Suppressor macrophage treated with lipopolysaccharide for 4 hours (primary cell): ENCODE results near the gene FHIT.
A peak's percentile ranks its signal among the peaks of the same experiment; 100 is the strongest.

Experiments used
- DNase-seq: peaks from one replicate; pipeline ENCODE4 v3.0.0-alpha.2; 2020

FHIT gene

DNA sequence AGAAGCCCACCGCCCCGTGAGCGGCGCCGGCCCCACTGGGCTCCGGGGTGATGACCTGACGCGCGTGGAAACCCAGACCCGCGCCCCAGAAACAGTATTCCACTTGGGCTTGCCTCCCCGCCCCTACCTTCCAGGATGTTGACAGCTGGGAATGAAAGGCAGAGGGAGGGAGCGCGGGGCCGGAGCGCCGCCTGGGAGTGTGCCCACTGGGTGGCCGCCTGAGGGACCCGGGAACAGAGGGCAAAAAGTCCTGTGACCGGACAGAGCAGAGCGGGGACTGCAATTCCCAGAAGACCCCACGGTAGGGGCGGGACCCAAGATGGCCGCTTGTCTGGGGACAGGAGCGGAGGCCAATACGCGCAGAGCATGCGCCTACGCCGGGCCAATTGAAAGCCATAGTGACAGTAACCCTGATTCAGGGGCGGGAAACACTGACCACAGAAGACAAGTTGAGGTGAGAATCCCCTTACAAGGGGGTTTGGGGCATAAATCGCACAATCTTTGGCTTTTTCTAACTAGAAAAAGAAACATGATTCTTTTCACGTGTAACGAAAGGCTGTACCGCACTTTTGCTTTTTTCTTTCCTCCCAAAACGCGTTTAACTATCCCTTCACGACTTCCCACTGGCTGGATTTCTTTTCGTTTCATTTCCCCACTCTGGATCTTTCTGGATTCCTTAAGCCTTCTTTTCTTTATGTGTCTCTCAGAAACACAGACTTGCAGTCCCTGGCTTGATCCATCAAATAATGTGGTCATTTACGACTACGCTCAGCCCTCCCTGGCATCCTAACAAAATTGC lies at the start of gene FHIT:
Gene FHIT, minus strand, starts transcription at position 279 of the 799 bp plus-strand sequence.
- DNase-seq: peak; percentile 95

DNA sequence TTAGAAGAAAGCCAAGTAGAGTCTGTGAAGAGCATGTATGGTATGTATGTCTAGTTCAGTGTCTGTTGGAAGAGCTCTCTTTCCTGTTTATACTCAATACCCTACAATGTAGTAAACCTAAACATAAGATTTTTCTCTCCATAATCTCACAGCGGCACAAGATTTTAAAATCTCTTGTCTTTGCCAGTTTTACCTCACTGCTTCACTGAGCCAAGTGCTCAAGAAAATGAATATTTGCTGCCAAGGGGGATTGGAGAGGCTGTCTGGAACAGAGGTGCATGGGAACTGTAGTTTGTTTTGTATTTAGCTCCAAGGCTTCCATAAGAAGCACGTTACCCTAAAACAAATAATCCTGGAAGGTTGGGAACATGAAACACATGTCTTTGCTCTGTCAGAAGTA lies 49.5 kb upstream of the FHIT start:
- no peak for DNase-seq

- no peak for DNase-seq
Observed at GRCh38 chr3:61300006-61300380, 48.7 kb upstream of the FHIT start.

DNA sequence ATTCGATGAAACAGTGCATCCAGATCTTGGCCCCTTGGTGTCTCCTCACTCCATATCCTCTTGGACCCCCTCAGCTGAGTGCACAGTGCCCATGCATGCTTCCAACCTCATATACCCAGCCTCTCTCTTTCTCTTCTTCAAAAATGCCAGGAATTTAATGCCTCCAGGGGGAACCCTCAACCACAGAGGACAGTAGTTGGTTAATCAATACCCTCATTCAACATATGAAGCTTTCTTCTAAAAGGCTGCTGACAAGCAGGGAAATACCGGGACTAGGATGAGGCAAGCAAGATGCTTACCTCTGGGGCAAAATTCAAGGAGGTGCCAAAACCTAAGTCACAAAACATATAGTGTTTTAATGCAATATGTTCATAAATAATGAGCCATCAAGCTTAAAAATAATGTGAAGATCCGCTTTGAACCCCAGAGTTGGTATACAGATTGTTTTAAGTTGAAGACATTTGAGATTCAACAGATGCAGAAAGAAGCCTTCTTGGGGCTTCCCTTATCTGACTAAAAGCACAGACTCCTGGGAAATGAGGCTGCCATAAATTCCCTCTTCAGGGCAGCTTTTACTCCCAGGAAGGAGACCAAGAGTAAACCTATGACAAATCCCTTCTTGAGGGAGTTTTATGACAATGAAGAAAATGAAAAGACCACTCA lies 48.2 kb upstream of the FHIT start:
- DNase-seq: no peak

- no peak for DNase-seq
Observed at GRCh38 chr3:61297821-61298220, 46.6 kb upstream of the FHIT start.

DNA sequence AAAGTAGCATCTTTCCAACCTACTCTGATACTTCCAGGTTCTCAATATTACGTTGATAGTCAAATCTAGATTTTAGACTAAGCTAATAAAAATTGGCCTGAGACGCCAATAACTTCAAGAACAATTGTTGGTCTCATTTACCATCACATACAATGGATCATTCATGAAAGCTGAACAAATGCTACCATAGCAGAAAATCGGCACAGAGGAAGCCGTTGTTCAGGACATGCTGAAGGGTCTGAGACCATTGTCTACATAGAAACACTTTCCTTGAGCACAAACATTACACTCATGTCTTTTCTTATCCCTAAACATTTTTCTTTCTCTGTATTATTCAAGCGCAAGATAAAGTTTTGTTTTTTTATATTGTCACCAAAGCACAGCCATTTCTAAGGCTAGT lies 37.2 kb upstream of the FHIT start:
- no peak for DNase-seq

GRCh38 chr3:61283876-61284275 lies 32.6 kb upstream of the FHIT start:
- no peak for DNase-seq

DNA sequence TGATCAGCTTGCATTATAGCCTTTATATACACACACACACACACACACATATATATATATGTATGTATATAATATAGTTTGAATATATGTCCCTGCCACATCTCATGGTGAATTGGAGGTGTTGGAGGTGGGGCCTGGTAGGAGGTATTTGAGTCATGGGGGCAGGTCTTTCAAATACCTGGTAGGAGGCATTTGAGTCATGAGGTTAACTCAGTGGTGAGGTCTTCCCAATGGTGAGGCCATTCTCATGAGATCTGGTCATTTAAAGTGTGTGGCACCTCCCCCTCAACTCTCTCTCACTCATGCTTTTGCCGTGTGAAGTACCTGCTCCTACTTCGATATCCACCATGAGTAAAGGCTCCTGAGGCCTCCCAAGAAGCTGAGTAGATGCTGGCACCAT lies 27.5 kb upstream of the FHIT start:
- DNase-seq: no peak

DNA sequence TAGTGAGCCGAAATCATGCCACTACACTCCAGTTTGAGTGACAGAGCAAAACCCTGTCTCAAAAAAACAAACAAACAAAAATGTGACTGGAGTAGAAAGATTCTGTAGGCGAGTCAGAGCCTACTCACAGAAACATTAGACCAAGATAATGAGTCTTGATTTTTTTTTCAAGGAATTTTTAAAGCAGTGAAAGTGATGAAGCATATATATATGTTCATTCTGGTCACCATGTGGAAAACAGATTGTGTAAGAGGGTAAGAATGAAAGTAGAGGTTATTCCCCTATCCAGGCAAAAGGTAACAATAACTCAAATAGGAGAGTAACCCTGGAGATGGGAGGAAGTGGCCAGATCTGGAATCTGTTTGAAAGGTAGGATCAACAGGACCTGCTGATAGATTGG lies 26.2 kb upstream of the FHIT start:
- DNase-seq: no peak

DNA sequence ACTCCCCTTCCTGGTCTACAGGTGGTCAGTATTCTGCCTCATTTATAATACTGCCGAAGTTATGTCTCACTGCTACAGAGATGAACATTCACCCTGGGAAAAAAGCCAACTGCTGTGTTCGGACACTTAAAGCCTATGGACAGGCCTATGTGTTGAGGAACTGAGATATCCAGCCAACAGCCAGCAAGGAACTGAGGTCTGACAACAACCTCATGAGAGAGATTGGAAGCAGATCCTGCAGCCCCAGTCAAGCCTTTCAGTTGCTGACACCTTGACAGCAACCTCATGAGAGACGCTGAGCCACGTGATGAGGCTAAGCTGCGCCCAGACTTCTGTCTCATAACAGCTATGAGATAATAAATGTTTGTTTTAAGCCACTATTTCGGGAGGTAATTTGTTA lies 18.2 kb upstream of the FHIT start:
- DNase-seq: no peak

DNA sequence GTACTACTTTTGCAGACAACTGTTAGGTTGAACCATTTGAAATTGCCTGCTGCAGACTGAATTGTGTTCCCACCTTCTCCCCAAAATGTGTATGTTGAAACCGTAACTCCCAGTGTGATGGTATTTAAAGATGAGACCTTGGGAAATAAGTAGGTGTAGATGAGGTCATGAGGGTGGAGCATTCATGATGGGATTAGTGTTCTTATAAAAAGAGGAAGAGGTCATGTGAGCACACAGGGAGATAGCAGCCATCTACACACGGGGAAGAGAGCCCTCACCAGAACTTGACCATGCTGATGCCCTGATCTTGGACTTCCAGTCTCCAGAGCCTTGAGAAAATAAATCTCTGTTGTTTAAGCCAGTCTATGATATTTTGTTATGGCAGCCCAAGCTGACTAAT lies 17.4 kb upstream of the FHIT start:
- DNase-seq: peak; percentile 57

DNA sequence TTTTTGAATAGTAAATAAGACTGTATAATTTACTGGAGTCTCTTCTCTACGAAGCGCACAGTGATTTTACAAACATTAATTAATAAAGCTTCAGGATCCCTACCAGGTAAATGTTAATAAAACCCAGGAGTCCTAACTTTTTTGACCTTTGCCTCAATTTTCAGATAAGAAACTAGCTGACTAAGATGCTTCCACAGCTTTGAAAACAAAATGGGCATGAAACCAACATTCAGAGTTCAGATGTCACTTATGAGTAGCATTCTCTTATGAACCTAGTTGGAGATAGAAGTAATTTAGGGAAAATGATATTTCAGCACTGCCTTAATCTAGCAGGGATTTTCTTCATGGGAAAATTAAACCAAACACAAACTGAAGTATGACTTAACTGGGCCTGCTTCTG lies 13.0 kb upstream of the FHIT start:
- no peak for DNase-seq

GRCh38 chr3:61257148-61257547 lies 5.9 kb upstream of the FHIT start:
- no peak for DNase-seq

DNA sequence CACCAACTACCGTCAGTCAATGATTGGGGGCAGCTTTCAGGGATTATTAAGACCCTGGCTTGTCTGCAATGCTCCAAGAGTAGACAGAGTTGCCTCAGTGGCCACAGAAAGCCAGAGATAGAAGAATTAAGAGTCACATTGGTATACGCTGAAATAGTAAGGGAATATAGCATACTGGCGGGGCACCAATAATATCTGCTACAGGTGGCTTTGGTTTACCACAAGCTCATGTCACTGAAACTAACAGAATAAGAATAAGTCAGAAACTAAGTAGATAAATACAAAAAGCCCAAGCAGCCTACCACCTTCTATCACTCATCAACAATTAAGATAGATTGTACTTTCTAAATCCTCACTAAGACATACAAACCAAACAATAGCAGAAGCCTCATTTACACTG lies 2.5 kb upstream of the FHIT start:
- no peak for DNase-seq

DNA sequence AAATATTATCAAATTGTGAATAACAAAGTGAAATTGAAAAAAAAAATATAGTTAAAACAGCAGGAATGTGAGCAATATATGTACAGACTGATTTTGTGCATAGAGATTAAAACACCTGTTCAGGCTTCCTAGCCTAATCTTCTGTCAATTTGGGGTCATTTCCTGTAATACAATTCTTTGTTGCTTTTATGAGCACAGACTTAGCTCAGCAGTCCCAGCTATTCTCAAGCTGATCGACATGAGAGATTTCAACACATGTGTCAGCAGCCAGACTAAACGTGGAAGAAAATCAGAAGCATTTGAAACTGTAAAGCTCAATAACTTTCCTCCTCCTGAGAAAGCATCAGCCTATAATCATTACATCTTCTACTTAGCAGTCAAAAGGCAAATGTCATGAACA lies 1.6 kb upstream of the FHIT start:
- no peak for DNase-seq

DNA sequence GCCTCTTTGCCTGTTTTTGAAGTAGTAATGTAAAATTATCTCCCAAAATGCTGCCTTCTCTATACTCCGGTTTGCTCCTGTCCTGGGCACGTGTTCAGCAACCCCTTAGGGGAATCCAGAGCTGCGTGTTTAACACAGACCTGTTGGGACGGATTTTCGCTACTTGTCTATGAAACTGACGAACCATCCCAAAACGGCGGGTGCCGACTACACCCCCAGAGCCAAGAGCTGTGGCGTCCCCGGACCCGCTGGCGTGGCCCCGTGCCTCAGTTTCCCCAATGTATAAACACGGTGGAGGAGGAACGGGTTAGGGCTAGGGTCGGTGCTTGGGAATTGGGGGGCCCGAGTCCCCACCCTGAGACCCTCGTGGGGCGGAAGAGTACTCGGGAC lies 473 bp downstream of the FHIT start:
- DNase-seq: peak; percentile 7

DNA sequence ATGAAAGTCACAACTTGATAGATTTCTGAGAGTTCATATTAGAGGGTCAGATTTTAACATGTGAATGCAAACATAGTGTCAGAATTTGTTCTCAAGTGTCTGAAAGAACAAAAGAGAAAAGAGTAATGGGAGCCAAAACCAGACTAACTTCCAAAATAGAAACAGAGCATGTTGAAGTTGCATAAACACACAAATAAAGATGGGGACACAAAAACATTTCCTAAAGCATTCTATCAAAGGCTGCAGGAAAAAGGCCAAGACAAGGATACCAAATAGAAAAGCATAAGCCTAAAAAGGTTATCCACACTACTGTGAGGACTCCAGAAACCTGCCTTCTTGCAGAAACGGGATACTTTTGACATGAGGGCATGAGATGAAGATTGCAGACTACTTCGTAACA lies 2.8 kb downstream of the FHIT start:
- DNase-seq: no peak

- DNase-seq: no peak
Observed at GRCh38 chr3:61247191-61247590, 4.1 kb downstream of the FHIT start.

DNA sequence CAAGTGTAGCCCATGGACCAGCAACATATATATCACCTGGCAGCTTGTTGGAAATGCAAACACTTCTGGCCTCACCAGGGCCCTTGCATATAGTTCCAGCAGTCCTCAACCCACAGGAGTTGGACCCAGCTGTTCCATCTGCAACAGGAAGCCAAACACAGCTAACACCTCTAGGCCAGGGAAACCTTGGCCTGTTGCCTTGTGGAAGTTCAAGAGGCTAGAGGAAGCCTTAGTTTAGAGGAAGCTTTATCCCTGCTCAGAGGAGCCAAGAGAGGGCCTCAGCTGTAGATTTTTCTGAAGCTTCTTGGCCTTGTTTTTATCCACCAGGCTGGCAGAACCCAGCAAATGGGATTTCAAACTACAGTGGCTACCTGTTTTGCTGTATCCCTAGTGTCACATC lies 11.4 kb downstream of the FHIT start:
- DNase-seq: no peak

GRCh38 chr3:61237858-61238257 lies 13.4 kb downstream of the FHIT start:
- DNase-seq: no peak

DNA sequence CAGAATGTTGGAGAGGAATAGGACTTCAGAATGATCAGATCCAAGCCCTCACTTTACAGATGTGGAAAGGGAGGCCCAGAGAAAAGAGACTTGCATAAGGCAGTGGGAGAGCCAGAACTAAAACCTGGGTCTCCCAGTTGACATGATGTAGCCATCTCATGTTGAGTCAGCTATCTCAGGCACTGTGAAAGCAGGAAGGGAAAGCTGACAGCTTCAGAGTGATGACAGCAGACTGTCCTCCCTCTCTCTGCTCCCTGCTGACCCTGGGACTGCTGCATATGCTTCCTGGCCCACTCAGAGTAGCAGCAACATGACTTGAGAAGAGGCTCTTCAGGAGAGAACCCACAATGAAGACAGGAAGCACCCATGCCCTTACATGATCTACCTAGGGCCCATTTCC lies 14.7 kb downstream of the FHIT start:
- peak; percentile 52 for DNase-seq

DNA sequence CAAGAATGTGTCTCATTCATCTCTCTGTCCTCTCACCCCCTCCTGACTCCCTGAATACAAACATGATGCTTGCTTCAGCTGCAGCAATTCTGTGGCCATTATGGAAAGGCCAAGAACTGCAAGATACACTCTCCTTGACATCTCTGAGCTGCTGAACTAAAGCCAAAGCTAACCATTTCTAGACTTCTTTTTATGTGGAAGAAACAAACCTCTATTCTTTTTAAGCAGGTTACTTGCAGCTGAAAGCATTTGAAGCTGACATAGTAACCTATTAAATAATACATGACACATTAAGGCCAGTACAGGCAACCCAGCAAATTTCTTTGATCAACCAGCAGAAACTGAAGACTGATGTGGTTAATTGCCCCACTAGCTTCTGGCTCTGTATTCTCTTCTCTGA lies 17.5 kb downstream of the FHIT start:
- no peak for DNase-seq

GRCh38 chr3:61231693-61232092 lies 19.6 kb downstream of the FHIT start:
- no peak for DNase-seq

DNA sequence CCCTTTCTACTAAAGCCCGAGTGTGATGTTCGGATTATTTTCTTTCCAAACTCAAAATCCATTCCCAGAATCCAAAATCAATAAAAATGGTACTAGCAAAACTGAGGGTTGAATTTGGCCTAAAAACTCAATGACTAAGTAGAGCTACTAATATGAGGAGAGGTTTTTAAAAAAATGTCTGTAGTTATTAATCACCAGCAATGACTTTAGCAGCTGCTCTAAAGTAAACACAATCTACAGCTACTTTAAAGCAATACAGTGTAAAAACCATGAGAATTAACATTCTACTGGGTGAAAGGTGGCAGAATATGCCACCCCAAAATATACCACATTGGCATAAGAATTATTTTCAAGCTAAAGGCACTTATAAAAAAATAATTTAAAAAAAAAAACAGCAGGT lies 23.5 kb downstream of the FHIT start:
- DNase-seq: no peak

GRCh38 chr3:61226166-61226686 lies 25.0 kb downstream of the FHIT start:
- DNase-seq: no peak
